Measurements from ENCODE around the gene GALNT18. TPM values are rescaled to one million over a fixed set of nuclear protein-coding genes. Genes with fewer than 3 reads are reported as not detected.

Gene GALNT18
- total RNA-seq, 1 donor from 2014 or later: 24.4 TPM

DNA sequence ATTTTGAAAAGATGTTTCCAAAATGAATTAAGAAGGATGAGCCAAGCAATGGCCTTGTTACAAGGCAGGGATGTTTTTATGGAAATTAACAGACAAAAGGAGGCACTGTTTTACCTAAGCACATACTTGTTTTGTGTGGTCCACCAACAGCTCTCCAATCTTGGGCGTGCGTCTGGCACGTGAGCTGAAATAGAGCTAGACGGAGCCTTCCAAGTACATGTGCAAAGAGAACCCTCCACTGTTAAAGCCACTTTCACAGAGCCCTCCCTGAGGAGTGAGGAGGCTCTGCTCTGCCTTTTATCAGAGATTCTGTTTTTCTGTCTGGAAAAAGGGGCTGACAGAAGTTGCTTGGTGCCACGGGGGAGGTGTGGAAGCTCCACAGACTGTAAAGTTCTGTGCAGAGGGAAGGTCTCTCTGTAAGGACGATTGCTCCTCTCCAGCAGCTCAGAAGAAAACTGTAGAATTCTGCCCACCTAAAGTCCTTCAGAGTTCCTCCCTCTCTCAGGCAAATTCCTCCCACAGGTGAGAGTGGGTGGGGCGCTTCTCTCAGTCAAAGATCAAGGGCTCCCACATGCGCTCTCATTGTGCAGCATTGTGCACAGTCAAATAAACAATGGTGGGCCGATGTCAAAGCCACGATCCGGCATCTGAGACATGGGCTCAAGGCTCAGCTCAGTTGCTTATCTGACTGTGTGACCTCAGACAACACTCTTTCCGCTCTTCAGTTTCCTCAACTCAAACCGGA lies 176.2 kb downstream of the GALNT18 start:
- DNase-seq: no peak
- H3K27ac ChIP-seq (replicated peaks): no peak overlapping the region
- intact Hi-C loops (cut with micrococcal nuclease): no loop called here
- peaks cover 41% of the 10 kb centered on the region for H3K4me1 ChIP-seq
- peaks cover 11% of the 10 kb centered on the region for H3K36me3 ChIP-seq
- H3K9me3 ChIP-seq (replicated peaks): no peaks in the 10 kb centered on the region
- H3K27me3 ChIP-seq (ENCODE audit: low read depth): no peaks in the 10 kb centered on the region
- H3K4me3 ChIP-seq: no peak overlapping the region
- TF ChIP-seq CTCF (IDR thresholded peaks at IDR 0.05; ENCODE audit: borderline replicate concordance): no peak

- peak overlapping the region; percentile 43 for H3K27ac ChIP-seq (replicated peaks)
- peaks cover 45% of the 10 kb centered on the region for H3K4me1 ChIP-seq
- no peaks in the 10 kb centered on the region for H3K9me3 ChIP-seq (replicated peaks)
- H3K4me3 ChIP-seq: no peak overlapping the region
- DNase-seq: no peak
- H3K27me3 ChIP-seq (ENCODE audit: low read depth): no peaks in the 10 kb centered on the region
- H3K36me3 ChIP-seq: peaks cover 11% of the 10 kb centered on the region
- intact Hi-C loops (cut with micrococcal nuclease): no loop called here
- TF ChIP-seq CTCF (IDR thresholded peaks at IDR 0.05; ENCODE audit: borderline replicate concordance): no peak
Measured at GRCh38 chr11:11444804-11445131, 177.0 kb downstream of the GALNT18 start.

- Histone ChIP-seq H3K36me3 (peaks cover 11% of the 10 kb centered on the region), H3K27ac (replicated peaks) (peak overlapping the region; percentile 43), H3K4me3 (no peak overlapping the region), H3K9me3 (replicated peaks) (no peaks in the 10 kb centered on the region), H3K4me1 (peaks cover 40% of the 10 kb centered on the region), H3K27me3 (ENCODE audit: low read depth) (no peaks in the 10 kb centered on the region)
- DNase-seq: no peak
- intact Hi-C loops (cut with micrococcal nuclease): no loop called here
- no peak for TF ChIP-seq CTCF (IDR thresholded peaks at IDR 0.05; ENCODE audit: borderline replicate concordance)
Measured at GRCh38 chr11:11444027-11444803, 177.6 kb downstream of the GALNT18 start.

- intact Hi-C loops (cut with micrococcal nuclease): no loop called here
- Histone ChIP-seq H3K36me3 (peaks cover 3% of the 10 kb centered on the region), H3K9me3 (replicated peaks) (no peaks in the 10 kb centered on the region), H3K27me3 (ENCODE audit: low read depth) (no peaks in the 10 kb centered on the region), H3K4me3 (no peak overlapping the region), H3K27ac (replicated peaks) (no peak overlapping the region), H3K4me1 (peaks cover 45% of the 10 kb centered on the region)
- TF ChIP-seq CTCF (IDR thresholded peaks at IDR 0.05; ENCODE audit: borderline replicate concordance): no peak
- DNase-seq: no peak
Measured at GRCh38 chr11:11442791-11443190, 179.0 kb downstream of the GALNT18 start.

GRCh38 chr11:11441516-11441915 lies 180.3 kb downstream of the GALNT18 start:
- Histone ChIP-seq H3K27me3 (ENCODE audit: low read depth) (no peaks in the 10 kb centered on the region), H3K36me3 (no peaks in the 10 kb centered on the region), H3K4me3 (no peak overlapping the region), H3K4me1 (peaks cover 58% of the 10 kb centered on the region), H3K9me3 (replicated peaks) (no peaks in the 10 kb centered on the region), H3K27ac (replicated peaks) (no peak overlapping the region)
- no peak for TF ChIP-seq CTCF (IDR thresholded peaks at IDR 0.05; ENCODE audit: borderline replicate concordance)
- no peak for DNase-seq
- intact Hi-C loops (cut with micrococcal nuclease): no loop called here
